ENCODE measurements around the gene SH3RF1. TPM values are rescaled to one million over a fixed set of nuclear protein-coding genes. Genes with fewer than 3 reads are reported as not detected.

The SH3RF1 gene
- total RNA-seq, 1 experiment from 2014 or later, result 15.3 TPM

DNA sequence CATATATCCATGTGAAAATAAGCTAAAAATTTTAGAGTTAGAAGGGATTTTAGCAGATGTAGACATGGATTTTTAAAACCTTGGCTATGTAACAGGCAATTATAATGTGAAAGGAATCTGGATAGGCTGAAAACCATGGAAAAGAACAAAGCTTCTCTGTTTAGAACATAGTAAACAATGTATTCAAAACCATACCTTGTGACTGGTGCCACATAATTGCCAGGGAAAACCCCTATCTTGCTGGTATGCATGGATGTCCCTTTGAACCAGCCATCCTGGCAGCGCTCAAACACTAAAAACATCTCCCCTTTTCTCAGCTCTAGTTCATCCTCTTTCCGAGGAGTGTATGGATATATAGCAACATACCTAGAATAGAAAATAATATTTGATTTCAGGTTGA is 150.1 kb downstream of the SH3RF1 start:
- H4K91ac ChIP-seq (ENCODE audit: insufficient read length, low read depth, low read length), result no peak overlapping the region
- H3K4me1 ChIP-seq (ENCODE audit: insufficient read depth, low read length), result no peaks in the 10 kb centered on the region
- H4K5ac ChIP-seq (ENCODE audit: insufficient read length, low read depth, low read length), result no peak overlapping the region
- Mint-ChIP-seq H3K27me3 (ENCODE audit: low read depth) (no peaks in the 10 kb centered on the region), H3K4me3 (no peak overlapping the region), H3K36me3 (ENCODE audit: insufficient read depth in 1 of 3, low read depth in 3 of 3) (peaks cover 5 to 34% (median 19%) of the 10 kb centered on the region in 3 experiments; a peak in 6 of 7 replicates), H3K27ac (no peak overlapping the region), H3K4me1 (peaks cover 3 to 6% of the 10 kb centered on the region in 2 experiments; a peak in 3 of 4 replicates), H3K9me3 (no peaks in the 10 kb centered on the region)
- TF ChIP-seq, protein P1, sequence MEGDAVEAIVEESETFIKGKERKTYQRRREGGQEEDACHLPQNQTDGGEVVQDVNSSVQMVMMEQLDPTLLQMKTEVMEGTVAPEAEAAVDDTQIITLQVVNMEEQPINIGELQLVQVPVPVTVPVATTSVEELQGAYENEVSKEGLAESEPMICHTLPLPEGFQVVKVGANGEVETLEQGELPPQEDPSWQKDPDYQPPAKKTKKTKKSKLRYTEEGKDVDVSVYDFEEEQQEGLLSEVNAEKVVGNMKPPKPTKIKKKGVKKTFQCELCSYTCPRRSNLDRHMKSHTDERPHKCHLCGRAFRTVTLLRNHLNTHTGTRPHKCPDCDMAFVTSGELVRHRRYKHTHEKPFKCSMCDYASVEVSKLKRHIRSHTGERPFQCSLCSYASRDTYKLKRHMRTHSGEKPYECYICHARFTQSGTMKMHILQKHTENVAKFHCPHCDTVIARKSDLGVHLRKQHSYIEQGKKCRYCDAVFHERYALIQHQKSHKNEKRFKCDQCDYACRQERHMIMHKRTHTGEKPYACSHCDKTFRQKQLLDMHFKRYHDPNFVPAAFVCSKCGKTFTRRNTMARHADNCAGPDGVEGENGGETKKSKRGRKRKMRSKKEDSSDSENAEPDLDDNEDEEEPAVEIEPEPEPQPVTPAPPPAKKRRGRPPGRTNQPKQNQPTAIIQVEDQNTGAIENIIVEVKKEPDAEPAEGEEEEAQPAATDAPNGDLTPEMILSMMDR (conservative IDR thresholded peaks at IDR 0.05), result no peak
- no peak overlapping the region for H3K18ac ChIP-seq (ENCODE audit: insufficient read length, low read depth, low read length)
- no peak overlapping the region for H3K4ac ChIP-seq (ENCODE audit: low read depth, low read length)
- no peak for DNase-seq
- no peaks in the 10 kb centered on the region for H3K79me1 ChIP-seq (ENCODE audit: insufficient read depth, low read depth, low read length, poor library complexity, severe bottlenecking)
- no peak overlapping the region for H3K27ac ChIP-seq (ENCODE audit: insufficient read length, low read depth, low read length)
- no peak overlapping the region for H3K14ac ChIP-seq (ENCODE audit: insufficient read depth, low read length)
- no peak overlapping the region for H4K8ac ChIP-seq (replicated peaks; ENCODE audit: insufficient read length, low read depth, low read length)
- no peak overlapping the region for H2BK5ac ChIP-seq (ENCODE audit: insufficient read length, low read length)
- H2BK15ac ChIP-seq (ENCODE audit: low read depth, low read length), result no peak overlapping the region
- no peaks in the 10 kb centered on the region for H4K20me1 ChIP-seq (ENCODE audit: control insufficient read depth, insufficient read depth, insufficient read length)
- H3K4me2 ChIP-seq (ENCODE audit: insufficient read depth, insufficient read length, low read length), result no peak overlapping the region
- H3K9ac ChIP-seq (ENCODE audit: extremely low read depth, insufficient read length, low read length), result no peak overlapping the region
- H2BK20ac ChIP-seq (ENCODE audit: low read depth, low read length, poor library complexity, severe bottlenecking), result no peak overlapping the region
- no peaks in the 10 kb centered on the region for H3K79me2 ChIP-seq (ENCODE audit: insufficient read depth, low read length)
- H3K9me3 ChIP-seq (ENCODE audit: control insufficient read depth, low read depth, low read length), result no peaks in the 10 kb centered on the region
- H2BK120ac ChIP-seq (ENCODE audit: low read depth, low read length, poor library complexity, severe bottlenecking), result no peak overlapping the region
- H3T11ph ChIP-seq (ENCODE audit: low read length), result no peak overlapping the region
- no peak overlapping the region for H2AFZ ChIP-seq (ENCODE audit: low read length)
- no peaks in the 10 kb centered on the region for H3K27me3 ChIP-seq (ENCODE audit: insufficient read depth, low read length)
- H3K56ac ChIP-seq (ENCODE audit: insufficient read length, low read depth, low read length), result no peak overlapping the region
- WGBS (ENCODE audit: extremely low coverage, insufficient read length, low lambda C conversion rate), result no CpG with 5 or more reads among the region's 2 CpGs
- no peak overlapping the region for H3K23ac ChIP-seq (ENCODE audit: insufficient read length, low read depth, low read length)
- H3K23me2 ChIP-seq (ENCODE audit: insufficient read length, low read depth, low read length, poor library complexity, severe bottlenecking), result no peaks in the 10 kb centered on the region
- H2AK5ac ChIP-seq (ENCODE audit: insufficient read length, low read length), result no peak overlapping the region
- H2BK12ac ChIP-seq (ENCODE audit: insufficient read length, low read depth, low read length), result no peak overlapping the region

All from H9 (cell line).